Measurements from ENCODE around the gene TSPAN9. TPM values are rescaled to one million over a fixed set of nuclear protein-coding genes. Genes with fewer than 3 reads are reported as not detected.

TSPAN9 gene
- total RNA-seq, 1 donor from 2014 or later = 114 TPM

- Mint-ChIP-seq H3K36me3 (ENCODE audit: unreplicated experiment) (peaks cover 3% of the 10 kb centered on the region), H3K4me3 (ENCODE audit: unreplicated experiment) (no peak overlapping the region), H3K9me3 (ENCODE audit: unreplicated experiment) (no peaks in the 10 kb centered on the region), H3K27ac (ENCODE audit: unreplicated experiment) (no peak overlapping the region), H3K27me3 (ENCODE audit: unreplicated experiment) (no peaks in the 10 kb centered on the region), H3K4me1 (ENCODE audit: unreplicated experiment) (peaks cover 47% of the 10 kb centered on the region)
- DNase-seq (ENCODE audit: extremely low spot score, unreplicated experiment) = no peak
- TF ChIP-seq, protein P1, sequence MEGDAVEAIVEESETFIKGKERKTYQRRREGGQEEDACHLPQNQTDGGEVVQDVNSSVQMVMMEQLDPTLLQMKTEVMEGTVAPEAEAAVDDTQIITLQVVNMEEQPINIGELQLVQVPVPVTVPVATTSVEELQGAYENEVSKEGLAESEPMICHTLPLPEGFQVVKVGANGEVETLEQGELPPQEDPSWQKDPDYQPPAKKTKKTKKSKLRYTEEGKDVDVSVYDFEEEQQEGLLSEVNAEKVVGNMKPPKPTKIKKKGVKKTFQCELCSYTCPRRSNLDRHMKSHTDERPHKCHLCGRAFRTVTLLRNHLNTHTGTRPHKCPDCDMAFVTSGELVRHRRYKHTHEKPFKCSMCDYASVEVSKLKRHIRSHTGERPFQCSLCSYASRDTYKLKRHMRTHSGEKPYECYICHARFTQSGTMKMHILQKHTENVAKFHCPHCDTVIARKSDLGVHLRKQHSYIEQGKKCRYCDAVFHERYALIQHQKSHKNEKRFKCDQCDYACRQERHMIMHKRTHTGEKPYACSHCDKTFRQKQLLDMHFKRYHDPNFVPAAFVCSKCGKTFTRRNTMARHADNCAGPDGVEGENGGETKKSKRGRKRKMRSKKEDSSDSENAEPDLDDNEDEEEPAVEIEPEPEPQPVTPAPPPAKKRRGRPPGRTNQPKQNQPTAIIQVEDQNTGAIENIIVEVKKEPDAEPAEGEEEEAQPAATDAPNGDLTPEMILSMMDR (IDR thresholded peaks at IDR 0.05) = no peak
Measured at GRCh38 chr12:3168223-3169221, 91.3 kb downstream of the TSPAN9 start.

- no peak for DNase-seq (ENCODE audit: extremely low spot score, unreplicated experiment)
- Mint-ChIP-seq H3K36me3 (ENCODE audit: unreplicated experiment) (peaks cover 3% of the 10 kb centered on the region), H3K9me3 (ENCODE audit: unreplicated experiment) (no peaks in the 10 kb centered on the region), H3K27me3 (ENCODE audit: unreplicated experiment) (no peaks in the 10 kb centered on the region), H3K4me1 (ENCODE audit: unreplicated experiment) (peaks cover 41% of the 10 kb centered on the region), H3K4me3 (ENCODE audit: unreplicated experiment) (no peak overlapping the region), H3K27ac (ENCODE audit: unreplicated experiment) (peak overlapping the region; percentile 49)
- TF ChIP-seq, protein P1 (IDR thresholded peaks at IDR 0.05) = no peak
Measured at GRCh38 chr12:3170423-3171194, 93.4 kb downstream of the TSPAN9 start.

DNA sequence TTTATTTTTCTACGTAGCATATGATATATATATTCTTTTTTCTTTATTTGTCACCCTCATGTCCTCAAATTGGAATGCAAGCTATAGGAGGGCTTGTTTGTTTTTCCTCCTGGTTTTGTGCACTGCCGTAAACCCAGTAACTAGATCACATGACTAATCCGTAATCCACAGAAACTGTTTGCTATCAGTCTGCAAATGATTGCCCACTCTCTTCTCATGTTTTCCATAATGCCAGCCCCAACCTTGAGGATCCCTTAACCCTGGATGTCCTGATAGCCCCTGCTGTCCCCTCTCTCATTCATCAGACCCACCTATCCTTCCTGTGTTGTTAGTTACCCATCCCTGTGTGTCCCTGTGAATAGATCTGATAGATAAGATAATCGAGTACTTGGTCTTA lies 94.0 kb downstream of the TSPAN9 start:
- Mint-ChIP-seq H3K36me3 (ENCODE audit: unreplicated experiment) (peaks cover 3% of the 10 kb centered on the region), H3K27ac (ENCODE audit: unreplicated experiment) (peak overlapping the region; percentile 42), H3K4me1 (ENCODE audit: unreplicated experiment) (peaks cover 41% of the 10 kb centered on the region), H3K9me3 (ENCODE audit: unreplicated experiment) (no peaks in the 10 kb centered on the region), H3K27me3 (ENCODE audit: unreplicated experiment) (no peaks in the 10 kb centered on the region), H3K4me3 (ENCODE audit: unreplicated experiment) (no peak overlapping the region)
- DNase-seq (ENCODE audit: extremely low spot score, unreplicated experiment) = no peak
- TF ChIP-seq, protein P1 (IDR thresholded peaks at IDR 0.05) = no peak

DNA sequence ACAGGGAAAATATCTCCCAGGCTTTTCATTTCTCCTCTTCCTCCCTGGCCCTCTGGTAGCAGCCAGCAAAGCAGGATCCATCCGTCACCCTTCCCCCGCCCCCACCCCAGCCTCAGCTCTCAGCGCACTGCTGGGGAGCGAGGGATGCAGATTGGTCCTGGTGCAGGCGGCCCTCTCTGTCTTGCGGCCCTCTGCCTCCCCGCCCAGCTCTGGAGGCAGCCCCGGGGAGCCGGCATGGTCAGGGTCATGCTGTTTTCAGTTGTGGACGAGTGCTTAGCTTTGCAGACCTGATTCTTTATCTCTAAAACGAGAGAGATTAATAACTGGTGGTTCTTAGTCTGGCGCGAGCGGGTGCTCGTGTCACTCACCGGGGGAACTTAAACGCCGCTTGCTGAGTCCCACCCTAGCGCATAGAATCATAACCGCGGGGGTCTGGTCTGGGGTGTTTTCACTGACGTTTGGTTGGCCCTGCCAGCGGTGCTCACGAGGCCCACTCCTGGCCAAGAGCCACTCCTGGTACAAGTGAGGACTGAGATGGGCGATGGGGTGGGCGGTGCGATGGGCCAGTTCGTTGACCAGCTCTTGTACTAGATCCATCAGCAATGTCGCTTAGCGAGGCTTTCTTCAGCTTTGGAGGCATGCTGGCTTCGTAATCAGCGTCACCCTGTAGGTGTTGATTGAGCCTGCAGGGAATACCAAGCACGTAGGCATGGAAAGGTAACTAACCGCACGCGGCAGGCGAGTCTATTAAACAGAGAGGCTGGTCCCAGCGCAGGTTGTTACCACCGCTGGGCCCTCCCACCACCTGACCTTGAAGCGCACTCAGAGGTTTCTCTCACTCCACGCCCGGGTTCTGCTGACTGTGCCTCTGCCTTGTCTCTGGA lies 95.2 kb downstream of the TSPAN9 start:
- H3K9me3 Mint-ChIP-seq (ENCODE audit: unreplicated experiment) = no peaks in the 10 kb centered on the region
- TF ChIP-seq, protein P1 (IDR thresholded peaks at IDR 0.05) = no peak
- no peak overlapping the region for H3K4me3 Mint-ChIP-seq (ENCODE audit: unreplicated experiment)
- H3K27me3 Mint-ChIP-seq (ENCODE audit: unreplicated experiment) = no peaks in the 10 kb centered on the region
- H3K36me3 Mint-ChIP-seq (ENCODE audit: unreplicated experiment) = peaks cover 3% of the 10 kb centered on the region
- DNase-seq (ENCODE audit: extremely low spot score, unreplicated experiment) = no peak
- H3K4me1 Mint-ChIP-seq (ENCODE audit: unreplicated experiment) = peaks cover 41% of the 10 kb centered on the region
- H3K27ac Mint-ChIP-seq (ENCODE audit: unreplicated experiment) = no peak overlapping the region
